Measurements from ENCODE around the gene CHST11. TPM values are rescaled to one million over a fixed set of nuclear protein-coding genes. Genes with fewer than 3 reads are reported as not detected.

Gene CHST11
- total and polyA plus RNA-seq, 2 of the 4 experiments (the other 2 are of a cell fraction) = 1.4 to 2.7 TPM

DNA sequence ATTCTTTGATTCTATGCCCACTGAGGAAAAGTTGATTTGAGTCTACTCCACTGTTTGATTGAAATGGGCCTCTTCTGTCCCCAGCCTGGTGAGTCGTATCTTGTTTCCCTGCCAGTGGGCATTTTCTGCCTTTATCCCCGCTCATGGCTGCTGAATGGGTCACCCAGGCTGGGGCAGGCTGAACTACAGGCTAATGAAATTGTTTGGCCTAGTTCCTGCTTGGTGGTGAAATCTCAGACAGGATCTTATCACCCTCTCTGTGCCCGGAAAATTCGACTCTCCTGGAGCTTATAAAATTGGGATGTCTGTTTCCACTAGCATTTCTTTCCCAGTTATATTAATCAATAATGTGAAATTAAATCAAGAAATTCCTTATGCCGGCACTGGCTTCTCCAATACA lies 65.0 kb downstream of the CHST11 start:
- Histone ChIP-seq H3K4me1 (ENCODE audit: control insufficient read depth, insufficient read depth, low read length) (no peaks in the 10 kb centered on the region), H4K5ac (ENCODE audit: low read depth, low read length) (no peak overlapping the region), H4K20me1 (ENCODE audit: insufficient read depth, low read length) (no peaks in the 10 kb centered on the region), H3K18ac (ENCODE audit: low read depth, low read length) (no peak overlapping the region), H2BK15ac (ENCODE audit: low read depth, low read length) (no peak overlapping the region), H4K8ac (ENCODE audit: low read depth in 2 of 2, low read length in 2 of 2) (no peak overlapping the region), H2BK120ac (ENCODE audit: low read depth, low read length) (no peak overlapping the region), H3K9ac (ENCODE audit: low read depth, low read length) (no peak overlapping the region), H3K14ac (replicated peaks; ENCODE audit: low read depth, low read length) (no peak overlapping the region), H3K36me3 (ENCODE audit: control insufficient read depth, insufficient read depth, low read length) (no peaks in the 10 kb centered on the region), H2AK5ac (ENCODE audit: low read depth, low read length) (no peak overlapping the region), H2BK5ac (ENCODE audit: low read depth, low read length, poor library complexity, severe bottlenecking) (no peak overlapping the region), H3K9me1 (ENCODE audit: insufficient read depth, low read length) (no peaks in the 10 kb centered on the region), H3K9me3 (ENCODE audit: control insufficient read depth, insufficient read depth, low read length) (no peaks in the 10 kb centered on the region), H4K91ac (ENCODE audit: insufficient read depth, low read depth, low read length) (no peak overlapping the region), H2AK9ac (replicated peaks; ENCODE audit: low read depth, low read length, poor library complexity) (no peak overlapping the region), H3K27ac (ENCODE audit: insufficient read depth, low read length) (no peak overlapping the region), H2AFZ (replicated peaks; ENCODE audit: low read length, poor library complexity) (no peak overlapping the region), H3K79me1 (ENCODE audit: low read depth in 1 of 2, low read length in 2 of 2) (no peaks in the 10 kb centered on the region), H2BK20ac (ENCODE audit: low read depth, low read length) (no peak overlapping the region), H3K56ac (ENCODE audit: extremely low read depth, insufficient read depth, low read length) (no peak overlapping the region), H3K4me2 (ENCODE audit: low read depth, low read length) (no peak overlapping the region), H3K27me3 (ENCODE audit: control insufficient read depth, insufficient read depth, low read length) (peaks cover 4% of the 10 kb centered on the region), H3K4me3 (ENCODE audit: insufficient read depth, low read depth, low read length) (no peak overlapping the region), H3K23ac (ENCODE audit: low read depth, low read length) (no peak overlapping the region), H3K4ac (ENCODE audit: low read depth, low read length) (no peak overlapping the region)
- ATAC-seq (ENCODE audit: low read depth) (no peak), DNase-seq (peak; percentile 17)
- in situ Hi-C loops (cut with MboI; ENCODE audit: low sequenced_read_pairs) = no loop called here
- 100% methylated on average over 1 of the region's 5 CpGs; no CpG with 5 or more reads in 1 of the 2 experiments for WGBS, 2 experiments (ENCODE audit: extremely low coverage in 2 of 2, insufficient read length in 1 of 2)
- POLR2A ChIA-PET (ENCODE audit: unreplicated experiment) = no interaction called here
- TF ChIP-seq, protein P1, sequence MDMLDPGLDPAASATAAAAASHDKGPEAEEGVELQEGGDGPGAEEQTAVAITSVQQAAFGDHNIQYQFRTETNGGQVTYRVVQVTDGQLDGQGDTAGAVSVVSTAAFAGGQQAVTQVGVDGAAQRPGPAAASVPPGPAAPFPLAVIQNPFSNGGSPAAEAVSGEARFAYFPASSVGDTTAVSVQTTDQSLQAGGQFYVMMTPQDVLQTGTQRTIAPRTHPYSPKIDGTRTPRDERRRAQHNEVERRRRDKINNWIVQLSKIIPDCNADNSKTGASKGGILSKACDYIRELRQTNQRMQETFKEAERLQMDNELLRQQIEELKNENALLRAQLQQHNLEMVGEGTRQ (IDR thresholded peaks at IDR 0.05; ENCODE audit: low read depth, low read length) = no peak
- no peak for TF ChIP-seq MAZ (IDR thresholded peaks at IDR 0.05; ENCODE audit: borderline replicate concordance, low read depth, low read length)
- no peak for TF ChIP-seq RAD21 (IDR thresholded peaks at IDR 0.05; ENCODE audit: low read length)
- no peak for TF ChIP-seq BHLHE40 (IDR thresholded peaks at IDR 0.05; ENCODE audit: low read depth, low read length)
- TF ChIP-seq POLR2A (IDR thresholded peaks at IDR 0.05; ENCODE audit: low read depth, low read length) = no peak
- no peak for TF ChIP-seq RFX5 (IDR thresholded peaks at IDR 0.05; ENCODE audit: low read depth, low read length)
- no peak for TF ChIP-seq MXI1 (IDR thresholded peaks at IDR 0.05; ENCODE audit: borderline replicate concordance, low read depth, low read length)
- no peak for TF ChIP-seq MAFK (IDR thresholded peaks at IDR 0.05; ENCODE audit: low read depth, low read length)
- intact Hi-C loops (cut with micrococcal nuclease) = no loop called here
- dilution Hi-C loops (cut with HindIII; ENCODE audit: low sequenced_read_pairs, unreplicated experiment) = no loop called here
- BruUV-seq (replicated peaks) = no TSS peak
- CTCF ChIA-PET = no interaction called here
